Fibroblast of lung (primary cell): ENCODE measurements around the gene PRDX6. TPM values are rescaled to one million over a fixed set of nuclear protein-coding genes. Genes with fewer than 3 reads are reported as not detected.
A peak's percentile ranks its signal among the peaks of the same experiment; 100 is the strongest.
"Not testable (repeated sequence)": the region's sequence is repeated elsewhere in the genome, so short reads cannot be mapped to it uniquely, and the experiment has no call there.

ENCODE experiments used
- DNase-seq, 2 donors: peaks; one replicate each; pipeline versions ENCODE4 v3.0.0 to v3.0.0-alpha.2; 2010; ENCODE audit warnings: low read depth in 2 of 2
- H2AFZ ChIP-seq: 2 replicates; pipeline ENCODE4 v1.5.1; 2012; ENCODE audit warnings: low read length, control low read depth, inconsistent platforms
- H3K27ac ChIP-seq: 2 replicates; pipeline ENCODE4 v1.5.1; 2011; ENCODE audit warnings: low read length, control low read depth; ENCODE audit not compliant: insufficient read depth
- H3K27me3 ChIP-seq: 2 replicates; pipeline ENCODE4 v1.5.1; 2011; ENCODE audit warnings: mild to moderate bottlenecking, low read length; ENCODE audit not compliant: control insufficient read depth, insufficient read depth
- H3K36me3 ChIP-seq: 2 replicates; pipeline ENCODE4 v1.5.1; 2011; ENCODE audit warnings: low read length; ENCODE audit not compliant: control insufficient read depth, insufficient read depth
- H3K4me1 ChIP-seq: 2 replicates; pipeline ENCODE4 v1.5.1; 2011; ENCODE audit warnings: low read length; ENCODE audit not compliant: control insufficient read depth, insufficient read depth; ENCODE audit errors: extremely low read depth
- H3K4me2 ChIP-seq: 2 replicates; pipeline ENCODE4 v1.5.1; 2011; ENCODE audit warnings: low read length, control low read depth; ENCODE audit not compliant: insufficient read depth; ENCODE audit errors: extremely low read depth
- H3K4me3 ChIP-seq, 4 experiments: fragments of 200-600 bp in 1 of 4; sonication (generic) in 1 of 4; replicated peaks in 1 of 4; 2 replicates each; pipeline ENCODE4 v1.5.1; 2011 to 2016; ENCODE audit warnings: low read length in 4 of 4, low read depth in 3 of 4, mild to moderate bottlenecking in 3 of 4, control low read depth in 2 of 4, inconsistent platforms in 1 of 4, mixed read lengths in 1 of 4; ENCODE audit not compliant: insufficient read depth in 1 of 4; ENCODE audit errors: control extremely low read depth in 1 of 4
- H3K79me2 ChIP-seq: 2 replicates; pipeline ENCODE4 v1.5.1; 2012; ENCODE audit warnings: mild to moderate bottlenecking, low read length, inconsistent platforms; ENCODE audit not compliant: control insufficient read depth, insufficient read depth
- H3K9ac ChIP-seq: 2 replicates; pipeline ENCODE4 v1.5.1; 2011; ENCODE audit warnings: mild to moderate bottlenecking, low read length, control low read depth; ENCODE audit not compliant: insufficient read depth
- H3K9me3 ChIP-seq: 2 replicates; pipeline ENCODE4 v1.5.1; 2012; ENCODE audit warnings: low read depth, low read length; ENCODE audit not compliant: control insufficient read depth, insufficient read depth
- H4K20me1 ChIP-seq: 2 replicates; pipeline ENCODE4 v1.5.1; 2011; ENCODE audit warnings: low read length; ENCODE audit not compliant: control insufficient read depth, insufficient read depth; ENCODE audit errors: extremely low read depth
- CTCF ChIP-seq, 2 donors: IDR thresholded peaks in 1 of 2; conservative IDR thresholded peaks in 1 of 2; 1 replicate in 1 of 2; 2 replicates in 1 of 2; pipeline ENCODE4 v1.5.1; 2011 to 2012; ENCODE audit warnings: low read length in 2 of 2, control low read depth in 1 of 2, inconsistent platforms in 1 of 2, low read depth in 1 of 2, mild to moderate bottlenecking in 1 of 2
- EZH2 ChIP-seq: IDR thresholded peaks from 2 replicates; pipeline ENCODE4 v1.5.1; 2012; ENCODE audit warnings: low read length, control low read depth, mild to moderate bottlenecking; ENCODE audit errors: missing control alignments
- polyA plus RNA-seq, 2 donors: library from polyadenylated mRNA; depleted of rRNA in 1 of 2; stranded (reverse) in 1 of 2; unstranded in 1 of 2; fragments of >200 nt; gene quantifications; 2 replicates each; pipeline ENCODE4 v1.2.1, GENCODE V29; 2011 to 2012; ENCODE audit warnings: missing spikeins in 1 of 2
- total RNA-seq: library from RNA; depleted of rRNA; stranded (reverse); fragments of >200 nt; gene quantifications from 2 replicates; pipeline ENCODE4 v1.2.1, GENCODE V29; 2014

PRDX6 gene
- total and polyA plus RNA-seq, 2 donors (not counting 1 experiment from before 2014, with no cell fraction given): 183 to 384 TPM

GRCh38 chr1:173459885-173460284 lies 17.2 kb upstream of the PRDX6 start:
- Histone ChIP-seq H3K36me3 (peaks cover 2% of the 10 kb centered on the region), H3K4me2 (no peak overlapping the region), H3K9ac (no peak overlapping the region), H3K27ac (no peak overlapping the region), H4K20me1 (no peaks in the 10 kb centered on the region), H3K79me2 (no peaks in the 10 kb centered on the region), H2AFZ (no peak overlapping the region), H3K9me3 (no peaks in the 10 kb centered on the region), H3K4me1 (no peaks in the 10 kb centered on the region), H3K4me3 (no peak overlapping the region), H3K27me3 (no peaks in the 10 kb centered on the region)
- TF ChIP-seq EZH2: no peak
- TF ChIP-seq CTCF (conservative IDR thresholded peaks at IDR 0.05 in 1 of 2, IDR thresholded peaks at IDR 0.05 in 1 of 2; ENCODE audit: low read depth in 1 of 2, low read length in 2 of 2): no peak
- DNase-seq: no peak

GRCh38 chr1:173462666-173463065 lies 14.5 kb upstream of the PRDX6 start:
- not testable (repeated sequence) for H3K27ac ChIP-seq, H2AFZ ChIP-seq, H3K79me2 ChIP-seq, H3K4me2 ChIP-seq, H3K9me3 ChIP-seq, H3K4me1 ChIP-seq, DNase-seq, H3K9ac ChIP-seq, H4K20me1 ChIP-seq, H3K36me3 ChIP-seq, H3K4me3 ChIP-seq, H3K27me3 ChIP-seq

- H3K9ac ChIP-seq, H3K4me3 ChIP-seq, H3K4me1 ChIP-seq, H3K36me3 ChIP-seq, DNase-seq, H3K27ac ChIP-seq, H2AFZ ChIP-seq, H3K4me2 ChIP-seq, H3K9me3 ChIP-seq, H3K79me2 ChIP-seq, H3K27me3 ChIP-seq, H4K20me1 ChIP-seq: not testable (repeated sequence)
Measured at GRCh38 chr1:173464185-173464584, 12.9 kb upstream of the PRDX6 start.

- no peaks in the 10 kb centered on the region for H3K36me3 ChIP-seq
- no peak overlapping the region for H3K4me3 ChIP-seq
- H3K27ac ChIP-seq: no peak overlapping the region
- no peaks in the 10 kb centered on the region for H3K9me3 ChIP-seq
- H3K27me3 ChIP-seq: no peaks in the 10 kb centered on the region
- H2AFZ ChIP-seq: no peak overlapping the region
- no peak overlapping the region for H3K9ac ChIP-seq
- no peaks in the 10 kb centered on the region for H3K79me2 ChIP-seq
- peak in 1 of 2 donors; percentile 65 for DNase-seq
- TF ChIP-seq EZH2: no peak
- no peak for TF ChIP-seq CTCF (conservative IDR thresholded peaks at IDR 0.05 in 1 of 2, IDR thresholded peaks at IDR 0.05 in 1 of 2; ENCODE audit: low read depth in 1 of 2, low read length in 2 of 2)
- no peak overlapping the region for H3K4me2 ChIP-seq
- no peaks in the 10 kb centered on the region for H3K4me1 ChIP-seq
- no peaks in the 10 kb centered on the region for H4K20me1 ChIP-seq
Measured at GRCh38 chr1:173467426-173467825, 9.7 kb upstream of the PRDX6 start.
